WTC11 (cell line): ENCODE data around the gene RPL12. TPM values are rescaled to one million over a fixed set of nuclear protein-coding genes. Genes with fewer than 3 reads are reported as not detected.

Experiments
- ATAC-seq: fragments of 200-7000 bp; cut with Tn5 transposase; 2 replicates; pipeline ENCODE4 v1.10.0; 2021; ENCODE audit warnings: mild to moderate bottlenecking, moderate library complexity
- CTCF ChIA-PET: fragments of 300-600 bp; sonication (Branson Sonifier 250); formaldehyde crosslinking; loops from one replicate; lab custom pipeline; 2021; ENCODE audit warnings: antibody characterized with exemption; lab: Charles Lee
- POLR2A ChIA-PET: fragments of 350-600 bp; sonication (Branson Sonifier 250); formaldehyde crosslinking; loops from one replicate; lab custom pipeline; 2021; ENCODE audit warnings: antibody characterized with exemption; lab: Charles Lee
- DNase-seq: peaks from one replicate; pipeline ENCODE4 v3.0.0; 2021; ENCODE audit warnings: low spot score
- H3K27ac Mint-ChIP-seq: 2 replicates; pipeline ENCODE4 v1.8.0; 2021; ENCODE audit warnings: mixed read lengths
- H3K27me3 Mint-ChIP-seq: 2 replicates; pipeline ENCODE4 v1.8.0; 2021; ENCODE audit warnings: low read depth, mild to moderate bottlenecking, moderate library complexity, mixed read lengths
- H3K36me3 Mint-ChIP-seq: 2 replicates; pipeline ENCODE4 v1.8.0; 2021; ENCODE audit warnings: mixed read lengths
- H3K4me1 Mint-ChIP-seq: 2 replicates; pipeline ENCODE4 v1.8.0; 2022; ENCODE audit warnings: mixed read lengths
- H3K4me3 Mint-ChIP-seq: 2 replicates; pipeline ENCODE4 v1.8.0; 2021; ENCODE audit warnings: mild to moderate bottlenecking, moderate library complexity, mixed read lengths
- H3K9me3 Mint-ChIP-seq: 2 replicates; pipeline ENCODE4 v1.8.0; 2021; ENCODE audit warnings: mixed read lengths
- AFF4 ChIP-seq: sonication (generic); formaldehyde crosslinking; IDR thresholded peaks from 2 replicates; pipeline ENCODE4 v1.8.1; 2023; ENCODE audit warnings: mild to moderate bottlenecking, missing genetic modification reagents, borderline replicate concordance
- ARID4B ChIP-seq: sonication (generic); formaldehyde crosslinking; IDR thresholded peaks from 2 replicates; pipeline ENCODE4 v1.8.0; 2023; ENCODE audit warnings: missing genetic modification reagents, mild to moderate bottlenecking, borderline replicate concordance
- ATF6 ChIP-seq: sonication (generic); formaldehyde crosslinking; IDR thresholded peaks from 2 replicates; pipeline ENCODE4 v1.8.1; 2023; ENCODE audit warnings: mild to moderate bottlenecking, missing genetic modification reagents
- ELF4 ChIP-seq: sonication (generic); formaldehyde crosslinking; IDR thresholded peaks from 2 replicates; pipeline ENCODE4 v1.8.1; 2022; ENCODE audit warnings: low read depth, mild to moderate bottlenecking, moderate library complexity, missing genetic modification reagents
- EMX1 ChIP-seq: fragments of 250-450 bp; sonication (Bioruptor Pico); IDR thresholded peaks from 2 replicates; pipeline ENCODE4 v1.8.0; 2021; ENCODE audit warnings: mild to moderate bottlenecking
- ETV6 ChIP-seq: sonication (generic); formaldehyde crosslinking; IDR thresholded peaks from 2 replicates; pipeline ENCODE4 v1.8.1; 2022; ENCODE audit warnings: mild to moderate bottlenecking, missing genetic modification reagents
- IRF2 ChIP-seq: sonication (generic); formaldehyde crosslinking; IDR thresholded peaks from 2 replicates; pipeline ENCODE4 v1.8.0; 2022; ENCODE audit warnings: low read depth, missing genetic modification reagents, borderline replicate concordance
- MYBL2 ChIP-seq: sonication (generic); formaldehyde crosslinking; IDR thresholded peaks from 2 replicates; pipeline ENCODE4 v1.8.1; 2023; ENCODE audit warnings: mild to moderate bottlenecking, moderate library complexity, missing genetic modification reagents
- NFATC4 ChIP-seq: fragments of 250-450 bp; sonication (Bioruptor Pico); IDR thresholded peaks from 2 replicates; pipeline ENCODE4 v1.9.0; 2021; ENCODE audit warnings: mild to moderate bottlenecking
- NR3C1 ChIP-seq: sonication (generic); formaldehyde crosslinking; conservative IDR thresholded peaks from 2 replicates; pipeline ENCODE4 v1.8.1; 2023; ENCODE audit warnings: low read depth, mild to moderate bottlenecking, missing genetic modification reagents
- RELA ChIP-seq: sonication (generic); formaldehyde crosslinking; IDR thresholded peaks from 2 replicates; pipeline ENCODE4 v1.8.1; 2022; ENCODE audit warnings: missing genetic modification reagents, mild to moderate bottlenecking, borderline replicate concordance
- SMAD4 ChIP-seq: sonication (generic); formaldehyde crosslinking; IDR thresholded peaks from 2 replicates; pipeline ENCODE4 v1.8.0; 2022; ENCODE audit warnings: mild to moderate bottlenecking, missing genetic modification reagents
- SP1 ChIP-seq: sonication (generic); formaldehyde crosslinking; conservative IDR thresholded peaks from 2 replicates; pipeline ENCODE4 v1.8.1; 2022; ENCODE audit warnings: missing genetic modification reagents
- TEAD1 ChIP-seq: sonication (generic); formaldehyde crosslinking; IDR thresholded peaks from 2 replicates; pipeline ENCODE4 v1.8.0; 2022; ENCODE audit warnings: mild to moderate bottlenecking, missing genetic modification reagents
- TEAD4 ChIP-seq: sonication (generic); formaldehyde crosslinking; IDR thresholded peaks from 2 replicates; pipeline ENCODE4 v1.8.0; 2022; ENCODE audit warnings: mild to moderate bottlenecking, missing genetic modification reagents
- ZNF263 ChIP-seq: sonication (generic); formaldehyde crosslinking; IDR thresholded peaks from 2 replicates; pipeline ENCODE4 v1.8.1; 2022; ENCODE audit warnings: low read depth, mild to moderate bottlenecking, moderate library complexity, missing genetic modification reagents
- ZNF317 ChIP-seq: sonication (generic); formaldehyde crosslinking; IDR thresholded peaks from 2 replicates; pipeline ENCODE4 v1.8.1; 2023; ENCODE audit warnings: low read depth, mild to moderate bottlenecking, moderate library complexity, missing genetic modification reagents, borderline replicate concordance
- ZNF396 ChIP-seq: fragments of 250-450 bp; sonication (Bioruptor Pico); IDR thresholded peaks from 2 replicates; pipeline ENCODE4 v1.8.0; 2021; ENCODE audit warnings: mild to moderate bottlenecking, moderate library complexity, borderline replicate concordance
- ZNF423 ChIP-seq: fragments of 250-450 bp; sonication (Bioruptor Pico); IDR thresholded peaks from 2 replicates; pipeline ENCODE4 v2.1.2; 2022; ENCODE audit warnings: mild to moderate bottlenecking, moderate library complexity
- ZNF532 ChIP-seq: fragments of 250-450 bp; sonication (Bioruptor Pico); IDR thresholded peaks from 2 replicates; pipeline ENCODE4 v1.9.0; 2021; ENCODE audit warnings: mild to moderate bottlenecking, borderline replicate concordance
- total RNA-seq: library from RNA; stranded (reverse); gene quantifications from 3 replicates; pipeline ENCODE4 v1.2.3, GENCODE V29; 2021

The RPL12 gene
- total RNA-seq, 1 experiment from 2014 or later: 1,902 TPM

- no peak for TF ChIP-seq SMAD4 (CRISPR knock-in tag)
- TF ChIP-seq, all 79 proteins: peak for 0
These were observed 12.7 kb upstream of the RPL12 start (continued) for GRCh38 chr9:127463911-127464310.

- TF ChIP-seq ETV6: no peak
- TF ChIP-seq NR3C1 (CRISPR knock-in tag): no peak
- no peak for TF ChIP-seq RELA
- TF ChIP-seq SP1 (CRISPR knock-in tag): no peak
- TF ChIP-seq ZNF317 (CRISPR knock-in tag): no peak
- no peak for TF ChIP-seq ZNF396
- TF ChIP-seq TEAD4 (CRISPR knock-in tag): no peak
- no peak for DNase-seq
- Mint-ChIP-seq H3K36me3 (peaks cover 37% of the 10 kb centered on the region), H3K27ac (no peak overlapping the region), H3K27me3 (no peaks in the 10 kb centered on the region), H3K9me3 (no peaks in the 10 kb centered on the region), H3K4me3 (no peak overlapping the region), H3K4me1 (no peaks in the 10 kb centered on the region)
- CTCF ChIA-PET: interaction anchor here (1.0 kb wide), 1 partner anchor 26 kb away, joined by 3 read pairs; no protein-coding TSS in a partner anchor
- ATAC-seq: no peak
- POLR2A ChIA-PET: no interaction called here
These were observed 12.2 kb upstream of the RPL12 start for GRCh38 chr9:127463382-127463781.

GRCh38 chr9:127458921-127459320 lies 7.7 kb upstream of the RPL12 start:
- Mint-ChIP-seq H3K4me1 (peaks cover 4% of the 10 kb centered on the region; the same call in 1 of the 2 replicates), H3K36me3 (peaks cover 47% of the 10 kb centered on the region), H3K27ac (no peak overlapping the region), H3K9me3 (no peaks in the 10 kb centered on the region), H3K27me3 (no peaks in the 10 kb centered on the region), H3K4me3 (no peak overlapping the region)
- ChIA-PET CTCF (interaction anchor here (0.7 kb wide), 3 partner anchors 12 to 311 kb away, joined by 3 to 4 read pairs (median 3); no protein-coding TSS in a partner anchor), POLR2A (no interaction called here)
- DNase-seq: no peak
- ATAC-seq: no peak
- TF ChIP-seq NFATC4 (CRISPR knock-in tag) (no peak), ARID4B (CRISPR knock-in tag) (no peak), ZNF396 (no peak), ZNF263 (CRISPR knock-in tag) (no peak), ELF4 (CRISPR knock-in tag) (no peak), ZNF532 (CRISPR knock-in tag) (no peak), IRF2 (CRISPR knock-in tag) (no peak), MYBL2 (CRISPR knock-in tag) (no peak), TEAD1 (CRISPR knock-in tag) (no peak), RELA (no peak), ZNF423 (CRISPR knock-in tag) (no peak), AFF4 (CRISPR knock-in tag) (no peak), EMX1 (no peak), ATF6 (CRISPR knock-in tag) (no peak)
- TF ChIP-seq, all 79 proteins: peak for 0
